GM18507 (cell line): ENCODE results near the gene GBP5.

ENCODE experiments used
- DNase-seq: peaks from one replicate; pipeline ENCODE4 v3.0.0; 2011; ENCODE audit warnings: low read depth; ENCODE audit not compliant: insufficient read length; ENCODE audit errors: extremely low spot score
- FAIRE-seq: peaks from 2 replicates; lab custom pipeline; 2011; peaks lifted over from hg19 to GRCh38; lab: Jason Lieb, UNC

The GBP5 gene

DNA sequence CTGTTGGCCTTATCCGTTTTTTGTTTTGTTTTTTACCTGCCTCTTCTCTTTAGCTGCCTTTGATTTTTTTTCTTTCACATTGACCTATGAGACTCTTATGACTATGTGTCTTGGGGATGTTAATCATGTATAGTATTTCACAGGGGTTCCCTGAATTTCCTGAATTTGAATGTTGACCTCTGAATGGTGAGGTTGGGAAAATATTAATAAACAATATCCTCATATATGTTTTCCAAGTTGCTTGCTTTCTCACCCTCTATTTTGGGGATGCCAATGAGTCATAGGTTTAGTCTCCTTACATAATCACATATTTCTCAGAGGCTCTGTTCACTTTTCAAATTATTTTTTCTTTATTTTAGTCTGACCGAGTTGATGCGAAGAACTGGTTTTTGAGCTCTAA, 29.6 kb downstream of the GBP5 start:
- FAIRE-seq (no peak), DNase-seq (no peak)
